ENCODE data around the gene DHTKD1. TPM values are rescaled to one million over a fixed set of nuclear protein-coding genes. Genes with fewer than 3 reads are reported as not detected.
A peak's percentile ranks its signal among the peaks of the same experiment; 100 is the strongest.

DHTKD1 gene
- total and polyA plus RNA-seq, 10 of the 15 experiments (the other 5 are each of a cell fraction or from before 2014, with no cell fraction given), result 11.3 to 35.0 (median 26.9) TPM

DNA sequence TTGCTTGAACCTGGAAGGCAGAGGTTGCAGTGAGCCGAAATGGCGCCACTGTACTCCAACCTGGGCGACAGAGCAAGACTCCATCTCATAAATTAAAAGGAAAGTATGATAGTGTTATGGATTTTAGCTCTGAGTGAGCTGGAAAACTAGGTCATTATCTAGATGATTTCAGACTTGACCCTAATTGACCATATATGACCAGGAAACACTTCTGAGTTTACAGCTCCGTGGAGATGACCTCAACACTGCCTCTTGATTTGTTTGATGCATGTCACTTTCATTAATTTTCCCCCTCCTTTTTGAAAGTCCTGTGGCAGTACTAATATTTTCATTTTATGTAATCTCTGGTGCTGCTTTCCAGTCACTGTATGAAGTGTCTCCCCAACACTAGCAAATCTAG is 52.9 kb downstream of the DHTKD1 start (continued):
- TF ChIP-seq, protein P1, sequence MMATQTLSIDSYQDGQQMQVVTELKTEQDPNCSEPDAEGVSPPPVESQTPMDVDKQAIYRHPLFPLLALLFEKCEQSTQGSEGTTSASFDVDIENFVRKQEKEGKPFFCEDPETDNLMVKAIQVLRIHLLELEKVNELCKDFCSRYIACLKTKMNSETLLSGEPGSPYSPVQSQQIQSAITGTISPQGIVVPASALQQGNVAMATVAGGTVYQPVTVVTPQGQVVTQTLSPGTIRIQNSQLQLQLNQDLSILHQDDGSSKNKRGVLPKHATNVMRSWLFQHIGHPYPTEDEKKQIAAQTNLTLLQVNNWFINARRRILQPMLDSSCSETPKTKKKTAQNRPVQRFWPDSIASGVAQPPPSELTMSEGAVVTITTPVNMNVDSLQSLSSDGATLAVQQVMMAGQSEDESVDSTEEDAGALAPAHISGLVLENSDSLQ (IDR thresholded peaks at IDR 0.05), result peak; percentile 87
- TF ChIP-seq IKZF1 (conservative IDR thresholded peaks at IDR 0.05), result no peak

DNA sequence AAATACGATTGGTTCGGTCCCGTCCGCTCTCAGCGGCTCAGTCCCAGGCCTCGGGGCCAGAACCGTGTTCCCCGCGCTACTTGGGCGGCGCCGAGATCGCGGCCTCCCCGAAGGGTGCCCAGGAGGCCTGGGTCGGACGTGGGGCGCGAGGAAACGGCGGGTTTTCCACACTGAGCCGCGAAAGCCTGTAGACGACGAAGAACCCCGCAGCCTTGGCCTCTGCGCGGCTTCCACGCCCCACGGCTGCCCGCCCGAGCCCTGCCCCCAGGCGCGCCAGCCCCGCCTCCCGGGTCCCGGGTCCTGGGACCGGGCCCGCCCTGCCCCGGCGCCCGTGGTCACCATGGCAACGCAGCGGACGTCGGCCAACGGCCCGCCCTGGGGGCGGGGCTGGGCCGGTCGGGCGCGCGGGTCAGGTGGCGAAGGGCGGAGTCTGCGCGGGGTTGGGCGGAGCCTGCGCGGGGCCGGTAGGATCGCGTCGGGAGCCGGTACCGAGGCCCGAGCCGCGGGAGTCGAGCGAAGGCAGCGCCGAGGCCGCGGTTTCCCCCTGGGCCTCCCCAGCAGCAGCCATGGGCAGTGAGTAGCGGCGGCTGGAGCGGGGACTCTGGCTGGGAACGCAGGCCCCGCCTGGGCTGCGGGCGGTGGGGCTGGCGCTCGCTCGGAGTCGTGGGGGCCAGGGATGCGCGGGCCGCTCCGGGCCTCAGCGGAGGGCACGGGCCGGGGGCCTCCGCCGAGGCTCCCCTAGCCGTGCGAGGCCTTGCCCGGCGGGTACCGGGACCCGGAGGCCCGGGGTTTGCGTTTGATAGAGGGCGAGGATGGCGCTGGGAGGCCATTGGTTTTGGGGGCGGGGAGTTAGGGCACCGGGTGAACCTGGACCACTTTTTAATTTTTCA is 60.7 kb downstream of the DHTKD1 start, which contains the start of gene SEC61A2:
Gene SEC61A2 (plus strand): TSS at position 456 of the 890 bp plus-strand sequence. CDS start 111 bp downstream, at position 567.
- peak; percentile 87 for FAIRE-seq
- in situ Hi-C loops (cut with MboI), result no loop called here
- Histone ChIP-seq H3K4me1 (ENCODE audit: control insufficient read depth, insufficient read depth, low read length) (no peaks in the 10 kb centered on the region), H3K27ac (ENCODE audit: control insufficient read depth, insufficient read depth) (peak within 1 kb of the TSS; percentile 85), H3K4me2 (ENCODE audit: control insufficient read depth, insufficient read depth) (peak within 1 kb of the TSS; percentile 93), H3K79me2 (ENCODE audit: control insufficient read depth, insufficient read depth, low read length) (peaks cover 25% of the 10 kb centered on the region), H4K20me1 (ENCODE audit: control insufficient read depth, insufficient read depth) (no peaks in the 10 kb centered on the region), H3K4me3 (peak within 1 kb of the TSS; percentile 87), H3K36me3 (ENCODE audit: control insufficient read depth in 2 of 2, insufficient read depth in 2 of 2, low read length in 1 of 2) (no peaks in the 10 kb centered on the region), H3K9ac (ENCODE audit: control insufficient read depth, insufficient read depth, low read length) (peak within 1 kb of the TSS; percentile 81), H2AFZ (ENCODE audit: control insufficient read depth, low read depth, low read length) (peak within 1 kb of the TSS; percentile 94), H3K27me3 (replicated peaks in 1 of 2; ENCODE audit: control insufficient read depth in 2 of 2, insufficient read depth in 2 of 2, low read length in 1 of 2) (no peaks in the 10 kb centered on the region), H3K9me3 (replicated peaks; ENCODE audit: control insufficient read depth, insufficient read depth, low read length) (no peaks in the 10 kb centered on the region)
- WGBS (ENCODE audit: insufficient coverage, insufficient replicate concordance, low lambda C conversion rate, missing lambda C conversion rate), result 1% methylated on average over 66 of the region's 108 CpGs
- intact Hi-C loops (cut with micrococcal nuclease; ENCODE audit: unreplicated experiment), result loop anchor here (5.0 kb wide), 1 partner anchor 68 kb away; the partner anchor contains the start of genes CDC123 and NUDT5
- peak; percentile 93 for ATAC-seq
- ChIA-PET SMC1A (ENCODE audit: uncharacterized antibody, unreplicated experiment) (interaction anchor here (0.7 to 2.0 kb wide), 7 partner anchors 8 to 135 kb away, joined by 3 to 10 read pairs (median 4); partner anchors contain the start of genes CDC123 and NUDT5), CTCF (interaction anchor here (1.0 to 2.6 kb wide), 6 partner anchors 51 to 143 kb away, joined by 3 to 10 read pairs (median 5); partner anchors contain the start of gene UPF2), RAD21 (ENCODE audit: unreplicated experiment) (interaction anchor here (1.0 to 2.6 kb wide), 7 partner anchors 8 to 772 kb away, joined by 3 to 11 read pairs (median 4); partner anchors contain the start of gene UPF2), POLR2A (interaction anchor here (0.7 kb wide), 2 partner anchors 56 to 95 kb away, joined by 3 read pairs; no protein-coding TSS in a partner anchor)
- DNase-seq (ENCODE audit: low read depth, low spot score), result peak; percentile 53
- no TSS peak for BruUV-seq (replicated peaks)
- TF ChIP-seq SUPT20H (IDR thresholded peaks at IDR 0.05; ENCODE audit: borderline replicate concordance, control insufficient read depth, low read depth, low read length) (no peak), RBBP5 (conservative IDR thresholded peaks at IDR 0.05) (no peak), JUND (IDR thresholded peaks at IDR 0.05; ENCODE audit: low read depth, low read length) (no peak), CREM (IDR thresholded peaks at IDR 0.05; ENCODE audit: low read depth) (no peak), TARDBP (IDR thresholded peaks at IDR 0.05; ENCODE audit: borderline replicate concordance) (no peak), POLR2AphosphoS2 (IDR thresholded peaks at IDR 0.05; ENCODE audit: low read depth, low read length) (peak; percentile 74; the same call in 1 of the 2 replicates), TAF1 (IDR thresholded peaks at IDR 0.05; ENCODE audit: borderline replicate concordance, low read depth, low read length) (no peak; the same call in 1 of the 2 replicates), ASH2L (IDR thresholded peaks at IDR 0.05; ENCODE audit: borderline replicate concordance, low read depth) (no peak), NR2C2 (IDR thresholded peaks at IDR 0.05; ENCODE audit: borderline replicate concordance, control insufficient read depth, insufficient read length, low read depth) (no peak), NBN (IDR thresholded peaks at IDR 0.05) (no peak; the same call in 1 of the 2 replicates), ZZZ3 (IDR thresholded peaks at IDR 0.05; ENCODE audit: control insufficient read depth, insufficient read length, low read depth) (no peak), CBX5 (IDR thresholded peaks at IDR 0.05; ENCODE audit: low read depth) (no peak)
- TF ChIP-seq, protein P2, sequence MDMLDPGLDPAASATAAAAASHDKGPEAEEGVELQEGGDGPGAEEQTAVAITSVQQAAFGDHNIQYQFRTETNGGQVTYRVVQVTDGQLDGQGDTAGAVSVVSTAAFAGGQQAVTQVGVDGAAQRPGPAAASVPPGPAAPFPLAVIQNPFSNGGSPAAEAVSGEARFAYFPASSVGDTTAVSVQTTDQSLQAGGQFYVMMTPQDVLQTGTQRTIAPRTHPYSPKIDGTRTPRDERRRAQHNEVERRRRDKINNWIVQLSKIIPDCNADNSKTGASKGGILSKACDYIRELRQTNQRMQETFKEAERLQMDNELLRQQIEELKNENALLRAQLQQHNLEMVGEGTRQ (IDR thresholded peaks at IDR 0.05; ENCODE audit: borderline replicate concordance, low read depth, low read length), result no peak; the same call in 1 of the 2 replicates
- TF ChIP-seq, protein P3, sequence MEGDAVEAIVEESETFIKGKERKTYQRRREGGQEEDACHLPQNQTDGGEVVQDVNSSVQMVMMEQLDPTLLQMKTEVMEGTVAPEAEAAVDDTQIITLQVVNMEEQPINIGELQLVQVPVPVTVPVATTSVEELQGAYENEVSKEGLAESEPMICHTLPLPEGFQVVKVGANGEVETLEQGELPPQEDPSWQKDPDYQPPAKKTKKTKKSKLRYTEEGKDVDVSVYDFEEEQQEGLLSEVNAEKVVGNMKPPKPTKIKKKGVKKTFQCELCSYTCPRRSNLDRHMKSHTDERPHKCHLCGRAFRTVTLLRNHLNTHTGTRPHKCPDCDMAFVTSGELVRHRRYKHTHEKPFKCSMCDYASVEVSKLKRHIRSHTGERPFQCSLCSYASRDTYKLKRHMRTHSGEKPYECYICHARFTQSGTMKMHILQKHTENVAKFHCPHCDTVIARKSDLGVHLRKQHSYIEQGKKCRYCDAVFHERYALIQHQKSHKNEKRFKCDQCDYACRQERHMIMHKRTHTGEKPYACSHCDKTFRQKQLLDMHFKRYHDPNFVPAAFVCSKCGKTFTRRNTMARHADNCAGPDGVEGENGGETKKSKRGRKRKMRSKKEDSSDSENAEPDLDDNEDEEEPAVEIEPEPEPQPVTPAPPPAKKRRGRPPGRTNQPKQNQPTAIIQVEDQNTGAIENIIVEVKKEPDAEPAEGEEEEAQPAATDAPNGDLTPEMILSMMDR (IDR thresholded peaks at IDR 0.05 in 2 of 3, conservative IDR thresholded peaks at IDR 0.05 in 1 of 3; ENCODE audit: control insufficient read depth in 2 of 3, extremely low read depth in 1 of 3, insufficient read depth in 1 of 3, low read depth in 3 of 3, low read length in 3 of 3), result no peak
